Natural killer cell (primary cell): ENCODE data around the gene SCARB1. TPM values are rescaled to one million over a fixed set of nuclear protein-coding genes. Genes with fewer than 3 reads are reported as not detected.

Experiments used
- ATAC-seq, 3 donors: fragments of 150-1000 bp in 2 of 3; fragments of 200-7000 bp in 1 of 3; cut with Tn5 transposase; 1 replicate in 1 of 3; 2 replicates in 2 of 3; pipeline ENCODE4 v1.10.0; 2021; ENCODE audit warnings: mild to moderate bottlenecking in 2 of 3, moderate library complexity in 2 of 3
- DNase-seq, 2 donors: peaks; one replicate each; pipeline versions ENCODE4 v3.0.0 to v3.0.0-alpha.2; 2013 to 2021; ENCODE audit warnings: mixed read lengths in 1 of 2
- H3K27ac ChIP-seq: one replicate; pipeline ENCODE4 v1.5.1; 2013; ENCODE audit warnings: mild to moderate bottlenecking, low read length
- H3K27me3 ChIP-seq: one replicate; pipeline ENCODE4 v1.6.1; 2013; ENCODE audit warnings: low read length; ENCODE audit not compliant: control insufficient read depth, insufficient read depth
- H3K36me3 ChIP-seq: one replicate; pipeline ENCODE4 v1.6.1; 2013; ENCODE audit warnings: low read length; ENCODE audit not compliant: control insufficient read depth, insufficient read depth
- H3K4me1 ChIP-seq: one replicate; pipeline ENCODE4 v1.6.1; 2013; ENCODE audit warnings: low read length; ENCODE audit not compliant: control insufficient read depth, insufficient read depth
- H3K4me3 ChIP-seq: one replicate; pipeline ENCODE4 v1.5.1; 2013; ENCODE audit warnings: low read length
- H3K9me3 ChIP-seq: one replicate; pipeline ENCODE4 v1.6.1; 2013; ENCODE audit warnings: low read length; ENCODE audit not compliant: control insufficient read depth, insufficient read depth
- H3K27ac Mint-ChIP-seq, 2 donors: one replicate each; pipeline ENCODE4 v1.8.0; 2022; ENCODE audit warnings: mild to moderate bottlenecking in 2 of 2, mixed read lengths in 2 of 2, moderate library complexity in 1 of 2
- H3K27me3 Mint-ChIP-seq, 2 donors: one replicate each; pipeline ENCODE4 v1.8.0; 2022; ENCODE audit warnings: low read depth in 2 of 2, mixed read lengths in 2 of 2
- H3K36me3 Mint-ChIP-seq: one replicate; pipeline ENCODE4 v1.8.0; 2022; ENCODE audit warnings: mixed read lengths
- H3K4me1 Mint-ChIP-seq, 2 donors: one replicate each; pipeline ENCODE4 v1.8.0; 2022; ENCODE audit warnings: mixed read lengths in 2 of 2
- H3K4me3 Mint-ChIP-seq: one replicate; pipeline ENCODE4 v1.8.0; 2022; ENCODE audit warnings: mild to moderate bottlenecking, moderate library complexity, mixed read lengths
- H3K9me3 Mint-ChIP-seq, 2 donors: one replicate each; pipeline ENCODE4 v1.8.0; 2022; ENCODE audit warnings: mixed read lengths in 2 of 2
- WGBS: methylation state at CpG from one replicate; pipeline ENCODE4 v1.1.7; 2013; ENCODE audit warnings: missing lambda C conversion rate; ENCODE audit not compliant: insufficient coverage; 5-methylcytosine and 5-hydroxymethylcytosine counted together
- intact Hi-C: fragments of 100-400 bp; cut with micrococcal nuclease; formaldehyde crosslinking; loops from one replicate; pipeline ENCODE4 v1.14.2; 2022
- total RNA-seq, 4 donors: library from RNA; stranded (reverse); fragments of 120-200 nt in 1 of 4; gene quantifications; one replicate each; pipeline versions ENCODE4 v1.2.3 to v1.2.4, GENCODE V29; 2013 to 2022
- TF ChIP-seq, protein P1 (sequence below): fragments of 200-600 bp; IDR thresholded peaks from one replicate; pipeline ENCODE4 v1.8.0; 2022; ENCODE audit warnings: antibody characterized with exemption

SCARB1 gene
- total RNA-seq, 3 donors from 2014 or later (not counting 1 experiment from before 2014, with no cell fraction given) = 1.1 to 2.7 (median 1.3) TPM

DNA sequence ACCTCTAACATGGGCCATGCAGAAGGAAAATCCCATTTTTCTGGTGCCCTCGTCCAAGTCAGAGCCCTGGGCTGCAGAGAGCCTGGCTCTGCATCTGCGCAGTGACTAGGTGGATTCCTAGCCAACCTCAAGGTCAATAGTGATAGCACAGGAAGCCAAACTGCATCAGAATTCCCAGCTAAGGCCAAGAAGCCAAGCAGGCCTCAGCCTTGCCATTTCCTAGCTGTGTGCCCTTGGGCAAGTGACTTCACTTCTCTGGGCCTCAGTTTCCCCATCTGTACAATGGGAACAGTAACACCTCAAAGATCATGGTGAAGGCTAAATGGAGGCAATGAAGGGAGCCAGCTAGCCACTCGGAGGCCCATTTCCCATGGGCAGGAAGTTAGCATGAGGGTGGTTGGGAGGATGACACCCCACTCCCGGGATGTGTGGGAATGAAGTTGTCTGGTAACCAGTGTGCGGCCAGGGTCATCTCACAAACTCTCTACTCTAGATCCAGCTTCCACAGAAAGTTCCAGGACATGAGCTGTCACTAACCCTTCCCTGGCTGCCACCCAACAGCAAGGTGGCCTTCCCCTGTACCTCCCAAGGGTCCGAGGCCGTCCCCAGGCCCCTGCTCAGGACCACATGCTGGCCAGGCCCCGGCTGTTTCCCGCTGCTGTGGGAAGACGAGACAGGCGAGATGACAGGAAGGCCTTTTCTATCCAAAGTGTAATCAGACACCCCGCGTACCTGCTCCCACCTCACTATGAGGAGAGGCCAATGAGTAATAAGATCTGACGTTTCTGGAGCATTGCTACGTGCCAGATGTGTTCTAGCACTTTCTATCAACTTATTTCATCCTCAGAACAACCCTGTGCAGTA lies 125.7 kb downstream of the SCARB1 start:
- intact Hi-C loops = no loop called here
- no peak overlapping the region for H3K27ac ChIP-seq
- WGBS = 91% methylated on average over 14 of the region's 15 CpGs

DNA sequence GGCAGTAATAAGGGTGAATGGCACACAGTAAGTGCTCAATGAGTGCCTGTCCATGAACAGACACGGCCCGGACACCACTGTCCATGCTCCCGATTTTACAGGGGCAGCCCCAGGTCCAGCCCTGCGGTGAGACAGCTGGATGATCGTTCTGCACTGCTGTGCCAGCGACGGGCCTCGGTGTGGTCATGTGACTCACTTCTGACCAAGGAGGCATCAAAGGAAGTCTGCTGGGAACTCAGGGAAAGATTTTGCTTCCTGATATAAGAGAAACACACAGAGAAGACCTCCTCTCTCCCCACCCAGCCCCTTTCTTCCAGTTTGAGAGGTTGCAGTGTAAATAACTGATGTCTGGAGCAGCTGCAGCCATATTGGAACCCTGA lies 126.6 kb downstream of the SCARB1 start:
- H3K4me1 Mint-ChIP-seq = peaks cover 0 to 5% of the 10 kb centered on the region in 2 donors
- H3K4me1 ChIP-seq = peaks cover 24% of the 10 kb centered on the region
- no peaks in the 10 kb centered on the region for H3K27me3 ChIP-seq
- H3K27ac ChIP-seq = no peak overlapping the region
- TF ChIP-seq, protein P1, sequence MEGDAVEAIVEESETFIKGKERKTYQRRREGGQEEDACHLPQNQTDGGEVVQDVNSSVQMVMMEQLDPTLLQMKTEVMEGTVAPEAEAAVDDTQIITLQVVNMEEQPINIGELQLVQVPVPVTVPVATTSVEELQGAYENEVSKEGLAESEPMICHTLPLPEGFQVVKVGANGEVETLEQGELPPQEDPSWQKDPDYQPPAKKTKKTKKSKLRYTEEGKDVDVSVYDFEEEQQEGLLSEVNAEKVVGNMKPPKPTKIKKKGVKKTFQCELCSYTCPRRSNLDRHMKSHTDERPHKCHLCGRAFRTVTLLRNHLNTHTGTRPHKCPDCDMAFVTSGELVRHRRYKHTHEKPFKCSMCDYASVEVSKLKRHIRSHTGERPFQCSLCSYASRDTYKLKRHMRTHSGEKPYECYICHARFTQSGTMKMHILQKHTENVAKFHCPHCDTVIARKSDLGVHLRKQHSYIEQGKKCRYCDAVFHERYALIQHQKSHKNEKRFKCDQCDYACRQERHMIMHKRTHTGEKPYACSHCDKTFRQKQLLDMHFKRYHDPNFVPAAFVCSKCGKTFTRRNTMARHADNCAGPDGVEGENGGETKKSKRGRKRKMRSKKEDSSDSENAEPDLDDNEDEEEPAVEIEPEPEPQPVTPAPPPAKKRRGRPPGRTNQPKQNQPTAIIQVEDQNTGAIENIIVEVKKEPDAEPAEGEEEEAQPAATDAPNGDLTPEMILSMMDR = no peak
- H3K4me3 ChIP-seq = no peak overlapping the region
- no peaks in the 10 kb centered on the region for H3K9me3 Mint-ChIP-seq
- no peak for DNase-seq
- no peak overlapping the region for H3K4me3 Mint-ChIP-seq
- intact Hi-C loops = no loop called here
- H3K27me3 Mint-ChIP-seq = peaks cover 16 to 31% of the 10 kb centered on the region in 2 donors
- no peaks in the 10 kb centered on the region for H3K36me3 Mint-ChIP-seq
- WGBS = 70% methylated on average over 8 of the region's 8 CpGs
- H3K27ac Mint-ChIP-seq = no peak overlapping the region
- no peaks in the 10 kb centered on the region for H3K9me3 ChIP-seq
- no peaks in the 10 kb centered on the region for H3K36me3 ChIP-seq
- no peak for ATAC-seq

More for the DNA sequence above, 125.7 kb downstream of the SCARB1 start:
- H3K4me3 Mint-ChIP-seq = no peak overlapping the region
- Histone ChIP-seq H3K9me3 (no peaks in the 10 kb centered on the region), H3K27me3 (no peaks in the 10 kb centered on the region), H3K36me3 (no peaks in the 10 kb centered on the region), H3K4me1 (peaks cover 24% of the 10 kb centered on the region), H3K4me3 (no peak overlapping the region)
- TF ChIP-seq, protein P1 = no peak
- no peaks in the 10 kb centered on the region for H3K9me3 Mint-ChIP-seq
- peaks cover 12 to 27% of the 10 kb centered on the region in 2 donors for H3K27me3 Mint-ChIP-seq
- DNase-seq (no peak), ATAC-seq (no peak)
- H3K36me3 Mint-ChIP-seq = no peaks in the 10 kb centered on the region
- H3K4me1 Mint-ChIP-seq = peaks cover 0 to 5% of the 10 kb centered on the region in 2 donors
- H3K27ac Mint-ChIP-seq = no peak overlapping the region

DNA sequence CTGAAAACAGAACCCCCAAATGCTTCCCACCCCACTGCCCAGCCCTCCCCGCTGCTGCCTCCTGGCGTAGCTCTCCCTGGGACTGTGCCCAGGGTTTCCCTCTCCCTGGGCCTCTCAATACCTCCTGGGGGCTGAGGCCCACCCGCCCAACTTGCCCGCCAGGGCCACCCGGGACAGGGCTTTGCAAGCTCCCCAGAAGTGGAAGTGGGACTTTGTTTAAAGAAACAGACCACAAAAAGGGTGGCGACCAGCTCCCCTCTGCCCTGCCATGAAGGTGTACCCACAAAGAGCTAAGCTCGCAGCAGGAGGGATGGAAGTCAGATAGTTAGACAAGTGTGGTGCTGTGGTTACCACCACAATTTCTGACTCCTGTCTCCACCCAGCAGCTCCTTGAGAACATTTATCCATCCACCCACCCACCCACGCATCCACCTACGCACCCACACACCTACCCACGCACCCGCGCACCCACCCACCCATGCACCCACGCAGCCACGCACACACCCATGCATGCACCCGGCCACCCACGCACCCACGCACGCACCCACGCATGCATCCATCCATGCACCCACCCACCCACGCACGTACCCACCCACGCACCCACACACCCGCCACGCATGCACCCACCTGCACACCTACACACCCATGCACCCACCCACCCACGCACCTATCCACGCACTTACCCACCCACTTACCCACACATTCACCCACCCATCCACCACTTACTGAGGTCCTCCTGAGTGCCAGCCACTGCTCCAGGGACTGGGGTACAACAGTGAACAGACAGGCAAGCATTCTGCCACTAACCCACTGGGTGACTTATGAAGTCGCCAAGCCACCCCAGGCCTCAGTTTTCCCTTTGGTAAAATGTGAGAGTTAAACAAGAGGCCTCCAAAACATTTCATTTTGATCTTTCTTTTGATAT lies 127.3 kb downstream of the SCARB1 start:
- DNase-seq (peak in 1 of 2 donors; percentile 29), ATAC-seq (no peak)
- TF ChIP-seq, protein P1 = no peak
- Mint-ChIP-seq H3K9me3 (no peaks in the 10 kb centered on the region), H3K36me3 (no peaks in the 10 kb centered on the region), H3K4me3 (no peak overlapping the region), H3K27me3 (peaks cover 15 to 29% of the 10 kb centered on the region in 2 donors), H3K27ac (no peak overlapping the region), H3K4me1 (peaks cover 0 to 5% of the 10 kb centered on the region in 2 donors)
- WGBS = 43% methylated on average over 27 of the region's 27 CpGs
- Histone ChIP-seq H3K27ac (no peak overlapping the region), H3K27me3 (no peaks in the 10 kb centered on the region), H3K36me3 (no peaks in the 10 kb centered on the region), H3K9me3 (no peaks in the 10 kb centered on the region), H3K4me1 (peaks cover 24% of the 10 kb centered on the region), H3K4me3 (no peak overlapping the region)
- intact Hi-C loops = no loop called here
